Gastroesophageal sphincter (tissue), 4 donors: Measurements from ENCODE around the gene BCLAF3. TPM values are rescaled to one million over a fixed set of nuclear protein-coding genes. Genes with fewer than 3 reads are reported as not detected.

Experiments used
- ATAC-seq: fragments of 150-250 bp; one replicate; pipeline ENCODE4 v1.9.1; 2016; ENCODE audit warnings: mild to moderate bottlenecking, moderate library complexity
- H3K27ac ChIP-seq, 4 donors: fragments of 200-600 bp; sonication (generic) in 3 of 4; 1 replicate in 3 of 4; 2 replicates in 1 of 4; pipeline ENCODE4 v1.5.1; 2016 to 2019
- H3K27me3 ChIP-seq: fragments of 200-600 bp; sonication (generic); one replicate; pipeline ENCODE4 v1.5.1; 2019
- H3K36me3 ChIP-seq, 2 donors: fragments of 200-600 bp; sonication (generic); one replicate each; pipeline ENCODE4 v1.5.1; 2019; ENCODE audit warnings: control low read depth in 1 of 2
- H3K4me1 ChIP-seq, 3 donors: fragments of 200-600 bp; sonication (generic); 1 replicate in 2 of 3; 2 replicates in 1 of 3; pipeline ENCODE4 v1.5.1; 2016 to 2019; ENCODE audit warnings: control low read depth in 2 of 3
- H3K4me3 ChIP-seq, 2 donors: fragments of 200-600 bp; sonication (generic); one replicate each; pipeline ENCODE4 v1.5.1; 2019; ENCODE audit warnings: mild to moderate bottlenecking in 1 of 2, moderate library complexity in 1 of 2
- H3K9me3 ChIP-seq, 3 donors: fragments of 200-600 bp; sonication (generic); one replicate each; pipeline ENCODE4 v1.5.1; 2017 to 2019; ENCODE audit warnings: control low read depth in 2 of 3
- EP300 ChIP-seq: sonication (generic); formaldehyde crosslinking; IDR thresholded peaks from one replicate; pipeline ENCODE4 v1.6.1; 2017; ENCODE audit warnings: antibody characterized with exemption, mild to moderate bottlenecking
- POLR2A ChIP-seq, 2 donors: fragments of 450-650 bp; IDR thresholded peaks; one replicate each; pipeline ENCODE4 v1.6.1; 2017; ENCODE audit warnings: antibody characterized with exemption in 2 of 2, mild to moderate bottlenecking in 2 of 2, moderate library complexity in 1 of 2
- POLR2AphosphoS5 ChIP-seq: sonication (generic); formaldehyde crosslinking; IDR thresholded peaks from one replicate; pipeline ENCODE4 v1.6.1; 2017; ENCODE audit warnings: antibody characterized with exemption
- WGBS, 2 donors: methylation state at CpG; one replicate each; pipeline ENCODE4 v1.1.5; 2018; ENCODE audit warnings: low coverage in 1 of 2; 5-methylcytosine and 5-hydroxymethylcytosine counted together
- total RNA-seq, 4 donors: library from RNA; depleted of rRNA; stranded (reverse); fragments of >200 nt; gene quantifications; one replicate each; pipeline ENCODE4 v1.1.0, GENCODE V29; 2016
- TF ChIP-seq, protein P1 (sequence below), 4 experiments: fragments of 200-600 bp in 2 of 4; fragments of 450-650 bp in 2 of 4; sonication (generic) in 1 of 4; IDR thresholded peaks; one replicate each; pipeline ENCODE4 v1.5.1; 2017 to 2019; ENCODE audit warnings: antibody characterized with exemption in 4 of 4, mild to moderate bottlenecking in 2 of 4, moderate library complexity in 2 of 4

The BCLAF3 gene
- total RNA-seq, 4 donors from 2014 or later, result 5.9 to 22.6 (median 9.6) TPM

- no peak overlapping the region for H3K27ac ChIP-seq
- no peaks in the 10 kb centered on the region for H3K9me3 ChIP-seq
- no peaks in the 10 kb centered on the region for H3K27me3 ChIP-seq
- H3K4me1 ChIP-seq, result peaks cover 0 to 4% (median 0%) of the 10 kb centered on the region in 3 donors
- H3K4me3 ChIP-seq, result no peak overlapping the region
- H3K36me3 ChIP-seq, result no peaks in the 10 kb centered on the region
- no peak for ATAC-seq
- TF ChIP-seq, protein P1, sequence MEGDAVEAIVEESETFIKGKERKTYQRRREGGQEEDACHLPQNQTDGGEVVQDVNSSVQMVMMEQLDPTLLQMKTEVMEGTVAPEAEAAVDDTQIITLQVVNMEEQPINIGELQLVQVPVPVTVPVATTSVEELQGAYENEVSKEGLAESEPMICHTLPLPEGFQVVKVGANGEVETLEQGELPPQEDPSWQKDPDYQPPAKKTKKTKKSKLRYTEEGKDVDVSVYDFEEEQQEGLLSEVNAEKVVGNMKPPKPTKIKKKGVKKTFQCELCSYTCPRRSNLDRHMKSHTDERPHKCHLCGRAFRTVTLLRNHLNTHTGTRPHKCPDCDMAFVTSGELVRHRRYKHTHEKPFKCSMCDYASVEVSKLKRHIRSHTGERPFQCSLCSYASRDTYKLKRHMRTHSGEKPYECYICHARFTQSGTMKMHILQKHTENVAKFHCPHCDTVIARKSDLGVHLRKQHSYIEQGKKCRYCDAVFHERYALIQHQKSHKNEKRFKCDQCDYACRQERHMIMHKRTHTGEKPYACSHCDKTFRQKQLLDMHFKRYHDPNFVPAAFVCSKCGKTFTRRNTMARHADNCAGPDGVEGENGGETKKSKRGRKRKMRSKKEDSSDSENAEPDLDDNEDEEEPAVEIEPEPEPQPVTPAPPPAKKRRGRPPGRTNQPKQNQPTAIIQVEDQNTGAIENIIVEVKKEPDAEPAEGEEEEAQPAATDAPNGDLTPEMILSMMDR (IDR thresholded peaks at IDR 0.05), result no peak
- TF ChIP-seq EP300, result no peak
- no peak for TF ChIP-seq POLR2A (IDR thresholded peaks at IDR 0.05)
- TF ChIP-seq POLR2AphosphoS5, result no peak
Observed at GRCh38 chrX:19975845-19976244, 15.0 kb downstream of the BCLAF3 start.

DNA sequence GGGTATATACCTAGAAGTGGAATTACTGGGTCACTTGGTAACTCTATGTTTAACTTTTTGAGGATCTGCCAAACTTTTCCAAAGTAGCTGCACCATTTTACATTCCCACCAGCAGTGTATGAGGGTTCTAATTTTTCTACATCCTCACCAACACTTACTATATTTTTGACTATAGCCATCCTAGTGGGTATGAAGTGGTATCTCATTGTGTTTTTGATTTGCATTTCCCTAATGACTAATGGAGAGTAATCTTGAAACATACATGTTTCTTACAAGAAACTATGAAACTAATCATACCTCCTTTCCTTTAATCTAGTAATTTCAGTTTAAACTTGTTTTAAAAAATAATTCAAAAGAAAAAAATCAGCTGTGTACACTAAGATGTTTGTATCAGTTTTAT, 17.9 kb downstream of the BCLAF3 start:
- no peak overlapping the region for H3K27ac ChIP-seq
- TF ChIP-seq EP300 (no peak), POLR2A (IDR thresholded peaks at IDR 0.05) (no peak), POLR2AphosphoS5 (no peak)
- TF ChIP-seq, protein P1 (IDR thresholded peaks at IDR 0.05), result no peak
- H3K4me3 ChIP-seq, result no peak overlapping the region
- H3K4me1 ChIP-seq, result peaks cover 0 to 4% (median 0%) of the 10 kb centered on the region in 3 donors
- no peak for ATAC-seq
- no peaks in the 10 kb centered on the region for H3K36me3 ChIP-seq
- no peaks in the 10 kb centered on the region for H3K9me3 ChIP-seq
- H3K27me3 ChIP-seq, result no peaks in the 10 kb centered on the region

GRCh38 chrX:19968276-19968675, 22.6 kb downstream of the BCLAF3 start:
- Histone ChIP-seq H3K9me3 (no peaks in the 10 kb centered on the region), H3K4me3 (no peak overlapping the region), H3K27ac (no peak overlapping the region), H3K36me3 (peaks cover 0 to 26% of the 10 kb centered on the region in 2 donors), H3K4me1 (no peaks in the 10 kb centered on the region), H3K27me3 (no peaks in the 10 kb centered on the region)
- no CpG with 5 or more reads among the region's 6 CpGs for WGBS, 2 donors
- TF ChIP-seq, protein P1 (IDR thresholded peaks at IDR 0.05), result no peak
- TF ChIP-seq POLR2AphosphoS5, result no peak
- TF ChIP-seq EP300, result no peak
- no peak for TF ChIP-seq POLR2A (IDR thresholded peaks at IDR 0.05)
- ATAC-seq, result no peak

DNA sequence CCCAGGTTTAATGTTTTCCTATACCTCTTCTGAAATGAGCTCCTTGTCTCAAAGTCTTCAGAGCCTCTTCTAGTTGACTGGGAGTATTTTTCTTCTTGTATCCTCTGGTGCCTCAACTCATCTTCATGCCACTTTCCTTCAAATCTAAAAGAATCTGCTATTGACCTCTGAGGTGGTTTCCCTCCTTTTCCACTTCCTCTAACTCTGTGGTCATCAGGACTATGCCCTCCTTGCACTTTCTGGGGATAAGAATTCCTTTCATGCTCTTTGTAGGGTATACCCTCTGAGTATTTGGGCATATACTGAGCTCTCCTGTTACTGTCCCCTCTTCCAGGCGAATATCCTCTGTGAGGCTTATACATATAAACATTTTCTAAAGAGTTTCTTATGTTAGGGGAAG, 24.8 kb downstream of the BCLAF3 start:
- TF ChIP-seq POLR2A (IDR thresholded peaks at IDR 0.05), result no peak
- peaks cover 0 to 35% of the 10 kb centered on the region in 2 donors for H3K36me3 ChIP-seq
- H3K9me3 ChIP-seq, result no peaks in the 10 kb centered on the region
- no peaks in the 10 kb centered on the region for H3K4me1 ChIP-seq
- no peak overlapping the region for H3K4me3 ChIP-seq
- WGBS, 2 donors, result 70 to 100% methylated on average over 1 of the region's 1 CpG
- ATAC-seq, result no peak
- H3K27ac ChIP-seq, result no peak overlapping the region
- H3K27me3 ChIP-seq, result no peaks in the 10 kb centered on the region

GRCh38 chrX:19964017-19964710, 26.7 kb downstream of the BCLAF3 start:
- no peak overlapping the region for H3K4me3 ChIP-seq
- H3K27ac ChIP-seq, result no peak overlapping the region
- H3K27me3 ChIP-seq, result no peaks in the 10 kb centered on the region
- H3K36me3 ChIP-seq, result peaks cover 0 to 35% of the 10 kb centered on the region in 2 donors
- no peak for ATAC-seq
- no peaks in the 10 kb centered on the region for H3K4me1 ChIP-seq
- 84 to 93% methylated on average over 2 to 9 of the region's 9 CpGs for WGBS, 2 donors
- TF ChIP-seq, protein P1 (IDR thresholded peaks at IDR 0.05), result no peak
- TF ChIP-seq POLR2A (IDR thresholded peaks at IDR 0.05) (no peak), EP300 (no peak), POLR2AphosphoS5 (no peak)
- no peaks in the 10 kb centered on the region for H3K9me3 ChIP-seq
